Loucy (cell line): Measurements from ENCODE around the gene VWA1.

Source experiments
- H2AFZ ChIP-seq: fragments of 200-600 bp; sonication (generic); 2 replicates; pipeline ENCODE4 v1.6.0; 2016; ENCODE audit warnings: antibody characterized with exemption, mild to moderate bottlenecking, low read length, moderate library complexity
- H3F3A ChIP-seq: fragments of 200-600 bp; 2 replicates; pipeline ENCODE4 v1.6.0; 2016; ENCODE audit warnings: antibody characterized with exemption, low read depth, mild to moderate bottlenecking
- H3K27me3 ChIP-seq: fragments of 200-600 bp; sonication (generic); 2 replicates; pipeline ENCODE4 v1.6.1; 2014; ENCODE audit warnings: low read length, mild to moderate bottlenecking; ENCODE audit not compliant: insufficient read depth, poor library complexity, severe bottlenecking
- H3K36me3 ChIP-seq: fragments of 200-600 bp; sonication (generic); 2 replicates; pipeline ENCODE4 v1.6.1; 2016; ENCODE audit warnings: low read length; ENCODE audit not compliant: insufficient read depth
- H3K4me1 ChIP-seq: fragments of 200-600 bp; sonication (generic); 2 replicates; pipeline ENCODE4 v1.5.1; 2014; ENCODE audit warnings: low read length, mild to moderate bottlenecking; ENCODE audit not compliant: insufficient read depth, poor library complexity, severe bottlenecking
- H3K4me2 ChIP-seq: fragments of 200-600 bp; sonication (generic); 2 replicates; pipeline ENCODE4 v1.6.0; 2014; ENCODE audit warnings: antibody characterized with exemption, low read length, low read depth, mild to moderate bottlenecking; ENCODE audit not compliant: poor library complexity, severe bottlenecking
- H3K4me3 ChIP-seq: fragments of 200-600 bp; sonication (generic); 2 replicates; pipeline ENCODE4 v1.5.1; 2014; ENCODE audit warnings: low read length, mild to moderate bottlenecking, mixed read lengths; ENCODE audit not compliant: poor library complexity, severe bottlenecking
- H3K79me2 ChIP-seq: fragments of 200-600 bp; sonication (generic); 2 replicates; pipeline ENCODE4 v1.6.1; 2014; ENCODE audit warnings: low read length; ENCODE audit not compliant: insufficient read depth
- H3K9ac ChIP-seq: fragments of 200-600 bp; sonication (generic); 2 replicates; pipeline ENCODE4 v1.6.0; 2014; ENCODE audit warnings: mild to moderate bottlenecking, low read depth, low read length, moderate library complexity; ENCODE audit not compliant: poor library complexity, severe bottlenecking
- H3K9me2 ChIP-seq: fragments of 200-600 bp; sonication (generic); replicated peaks from 2 replicates; pipeline ENCODE4 v1.6.1; 2016; ENCODE audit warnings: low read depth, low read length, mixed read lengths
- H3K9me3 ChIP-seq: fragments of 200-600 bp; sonication (generic); 2 replicates; pipeline ENCODE4 v1.6.1; 2014; ENCODE audit warnings: mild to moderate bottlenecking, antibody characterized with exemption, low read length, low read depth; ENCODE audit not compliant: insufficient read depth
- H4K20me1 ChIP-seq: fragments of 200-600 bp; sonication (generic); 2 replicates; pipeline ENCODE4 v1.6.0; 2014; ENCODE audit warnings: antibody characterized with exemption, low read length, mild to moderate bottlenecking; ENCODE audit not compliant: insufficient read depth, poor library complexity, severe bottlenecking
- CTCF ChIP-seq: fragments of 200-600 bp; sonication (generic); conservative IDR thresholded peaks from 2 replicates; pipeline ENCODE4 v1.5.1; 2014; ENCODE audit warnings: mild to moderate bottlenecking, antibody characterized with exemption, low read length
- EZH2phosphoT487 ChIP-seq: fragments of 200-600 bp; IDR thresholded peaks from 2 replicates; pipeline ENCODE4 v1.6.1; 2018; ENCODE audit warnings: antibody characterized with exemption, mild to moderate bottlenecking, moderate library complexity, borderline replicate concordance

The VWA1 gene

GRCh38 chr1:1423245-1423597, 12.3 kb upstream of the VWA1 start:
- Histone ChIP-seq H2AFZ (no peak overlapping the region), H3K79me2 (no peaks in the 10 kb centered on the region), H3K9me2 (no peaks in the 10 kb centered on the region), H3K27me3 (no peaks in the 10 kb centered on the region), H3K4me1 (peaks cover 11% of the 10 kb centered on the region), H3K9me3 (no peaks in the 10 kb centered on the region), H3F3A (no peaks in the 10 kb centered on the region), H3K36me3 (no peaks in the 10 kb centered on the region), H4K20me1 (no peaks in the 10 kb centered on the region), H3K9ac (no peak overlapping the region), H3K4me2 (no peak overlapping the region), H3K4me3 (no peak overlapping the region)
- TF ChIP-seq EZH2phosphoT487: no peak

- Histone ChIP-seq H3K4me1 (peaks cover 11% of the 10 kb centered on the region), H3K4me2 (no peak overlapping the region), H3K9ac (no peak overlapping the region), H3F3A (no peaks in the 10 kb centered on the region), H3K79me2 (no peaks in the 10 kb centered on the region), H4K20me1 (no peaks in the 10 kb centered on the region), H3K36me3 (no peaks in the 10 kb centered on the region), H3K4me3 (no peak overlapping the region), H3K27me3 (no peaks in the 10 kb centered on the region), H3K9me2 (no peaks in the 10 kb centered on the region), H3K9me3 (no peaks in the 10 kb centered on the region), H2AFZ (no peak overlapping the region)
- TF ChIP-seq CTCF: no peak
- TF ChIP-seq EZH2phosphoT487: no peak
Observed at GRCh38 chr1:1424707-1425106, 10.8 kb upstream of the VWA1 start.

- no peak overlapping the region for H3K4me3 ChIP-seq
- peaks cover 11% of the 10 kb centered on the region for H3K4me1 ChIP-seq
- no peak for TF ChIP-seq CTCF
- H3K9me3 ChIP-seq: no peaks in the 10 kb centered on the region
- no peaks in the 10 kb centered on the region for H3F3A ChIP-seq
- no peak overlapping the region for H3K4me2 ChIP-seq
- no peaks in the 10 kb centered on the region for H3K27me3 ChIP-seq
- H2AFZ ChIP-seq: no peak overlapping the region
- no peaks in the 10 kb centered on the region for H3K36me3 ChIP-seq
- H3K79me2 ChIP-seq: no peaks in the 10 kb centered on the region
- no peaks in the 10 kb centered on the region for H4K20me1 ChIP-seq
- no peaks in the 10 kb centered on the region for H3K9me2 ChIP-seq
- no peak overlapping the region for H3K9ac ChIP-seq
Observed at GRCh38 chr1:1425426-1425752, 10.1 kb upstream of the VWA1 start.

- Histone ChIP-seq H3K9ac (no peak overlapping the region), H3K27me3 (no peaks in the 10 kb centered on the region), H3K4me2 (no peak overlapping the region), H3K9me3 (no peaks in the 10 kb centered on the region), H3K4me1 (peaks cover 11% of the 10 kb centered on the region), H3K36me3 (no peaks in the 10 kb centered on the region), H3F3A (no peaks in the 10 kb centered on the region), H3K4me3 (no peak overlapping the region), H3K9me2 (no peaks in the 10 kb centered on the region), H4K20me1 (no peaks in the 10 kb centered on the region), H2AFZ (no peak overlapping the region), H3K79me2 (no peaks in the 10 kb centered on the region)
- TF ChIP-seq EZH2phosphoT487 (no peak), CTCF (no peak)
Observed at GRCh38 chr1:1425753-1426495, 9.6 kb upstream of the VWA1 start.
